ENCODE data around the gene CHSY1.

DNA sequence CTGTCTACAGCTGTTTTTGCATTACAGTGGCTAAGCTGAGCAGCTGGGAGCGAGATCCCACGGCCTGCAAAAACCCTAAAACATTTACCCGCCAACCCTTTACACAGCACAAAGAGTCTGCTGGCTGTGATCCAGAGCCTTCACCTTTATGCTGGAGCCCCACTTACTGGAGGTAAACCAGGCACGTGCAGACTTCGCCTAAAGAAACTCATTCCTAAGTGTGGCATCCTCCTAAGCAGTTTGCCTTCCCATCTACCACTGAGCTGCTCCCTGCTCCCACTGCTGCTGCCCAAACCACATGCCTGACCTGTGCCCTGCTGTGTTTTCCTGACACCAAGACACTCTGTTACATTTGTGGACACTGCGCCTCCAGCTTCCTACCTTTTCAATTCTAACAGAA, 53.0 kb downstream of the CHSY1 start:
- TF ChIP-seq, protein P1, sequence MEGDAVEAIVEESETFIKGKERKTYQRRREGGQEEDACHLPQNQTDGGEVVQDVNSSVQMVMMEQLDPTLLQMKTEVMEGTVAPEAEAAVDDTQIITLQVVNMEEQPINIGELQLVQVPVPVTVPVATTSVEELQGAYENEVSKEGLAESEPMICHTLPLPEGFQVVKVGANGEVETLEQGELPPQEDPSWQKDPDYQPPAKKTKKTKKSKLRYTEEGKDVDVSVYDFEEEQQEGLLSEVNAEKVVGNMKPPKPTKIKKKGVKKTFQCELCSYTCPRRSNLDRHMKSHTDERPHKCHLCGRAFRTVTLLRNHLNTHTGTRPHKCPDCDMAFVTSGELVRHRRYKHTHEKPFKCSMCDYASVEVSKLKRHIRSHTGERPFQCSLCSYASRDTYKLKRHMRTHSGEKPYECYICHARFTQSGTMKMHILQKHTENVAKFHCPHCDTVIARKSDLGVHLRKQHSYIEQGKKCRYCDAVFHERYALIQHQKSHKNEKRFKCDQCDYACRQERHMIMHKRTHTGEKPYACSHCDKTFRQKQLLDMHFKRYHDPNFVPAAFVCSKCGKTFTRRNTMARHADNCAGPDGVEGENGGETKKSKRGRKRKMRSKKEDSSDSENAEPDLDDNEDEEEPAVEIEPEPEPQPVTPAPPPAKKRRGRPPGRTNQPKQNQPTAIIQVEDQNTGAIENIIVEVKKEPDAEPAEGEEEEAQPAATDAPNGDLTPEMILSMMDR (IDR thresholded peaks at IDR 0.05) = no peak
- TF ChIP-seq EP300 (IDR thresholded peaks at IDR 0.05) (no peak), POLR2AphosphoS5 (IDR thresholded peaks at IDR 0.05) (no peak)
